AG10803 (cell line): ENCODE data around the gene MAML3.

Experiments used
- DNase-seq: peaks from one replicate; pipeline ENCODE4 v3.0.0; 2010; ENCODE audit warnings: low read depth
- H3K4me3 ChIP-seq: 2 replicates; pipeline ENCODE4 v1.5.1; 2011; ENCODE audit warnings: mild to moderate bottlenecking, low read length, control low read depth
- TF ChIP-seq, protein P1 (sequence below): conservative IDR thresholded peaks from 2 replicates; pipeline ENCODE4 v1.5.1; 2011; ENCODE audit warnings: mild to moderate bottlenecking, low read length, control low read depth, inconsistent platforms

The MAML3 gene

GRCh38 chr4:139933541-139933940, 220.4 kb downstream of the MAML3 start:
- TF ChIP-seq, protein P1, sequence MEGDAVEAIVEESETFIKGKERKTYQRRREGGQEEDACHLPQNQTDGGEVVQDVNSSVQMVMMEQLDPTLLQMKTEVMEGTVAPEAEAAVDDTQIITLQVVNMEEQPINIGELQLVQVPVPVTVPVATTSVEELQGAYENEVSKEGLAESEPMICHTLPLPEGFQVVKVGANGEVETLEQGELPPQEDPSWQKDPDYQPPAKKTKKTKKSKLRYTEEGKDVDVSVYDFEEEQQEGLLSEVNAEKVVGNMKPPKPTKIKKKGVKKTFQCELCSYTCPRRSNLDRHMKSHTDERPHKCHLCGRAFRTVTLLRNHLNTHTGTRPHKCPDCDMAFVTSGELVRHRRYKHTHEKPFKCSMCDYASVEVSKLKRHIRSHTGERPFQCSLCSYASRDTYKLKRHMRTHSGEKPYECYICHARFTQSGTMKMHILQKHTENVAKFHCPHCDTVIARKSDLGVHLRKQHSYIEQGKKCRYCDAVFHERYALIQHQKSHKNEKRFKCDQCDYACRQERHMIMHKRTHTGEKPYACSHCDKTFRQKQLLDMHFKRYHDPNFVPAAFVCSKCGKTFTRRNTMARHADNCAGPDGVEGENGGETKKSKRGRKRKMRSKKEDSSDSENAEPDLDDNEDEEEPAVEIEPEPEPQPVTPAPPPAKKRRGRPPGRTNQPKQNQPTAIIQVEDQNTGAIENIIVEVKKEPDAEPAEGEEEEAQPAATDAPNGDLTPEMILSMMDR, result no peak
- no peak overlapping the region for H3K4me3 ChIP-seq
- DNase-seq, result no peak

- H3K4me3 ChIP-seq, result no peak overlapping the region
- TF ChIP-seq, protein P1, result no peak
- no peak for DNase-seq
These were observed 220.9 kb downstream of the MAML3 start for GRCh38 chr4:139933104-139933503.

DNA sequence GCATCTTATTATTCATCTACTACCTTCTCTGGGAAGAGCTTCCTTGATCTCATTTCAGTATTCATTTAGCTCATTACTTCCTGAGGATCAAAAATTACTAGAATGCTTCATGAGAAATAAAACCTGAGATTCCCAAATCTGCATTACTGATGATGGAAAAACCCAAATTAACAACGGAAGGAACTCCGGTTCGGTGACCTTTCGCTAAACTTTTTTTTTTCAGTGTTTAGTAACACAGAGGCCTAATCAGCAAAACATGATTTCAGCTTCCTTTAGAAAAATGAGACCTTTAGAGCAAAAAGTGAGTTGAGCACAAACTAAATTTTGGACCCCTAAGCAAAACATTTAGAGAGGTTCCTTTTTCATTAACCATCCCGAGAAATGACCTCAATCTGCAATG, 229.2 kb downstream of the MAML3 start:
- no peak for DNase-seq
- TF ChIP-seq, protein P1, result no peak
- H3K4me3 ChIP-seq, result no peak overlapping the region

- TF ChIP-seq, protein P1, result no peak
- H3K4me3 ChIP-seq, result no peak overlapping the region
- peak; percentile 83 for DNase-seq
These were observed 231.5 kb downstream of the MAML3 start for GRCh38 chr4:139922406-139923024.

- H3K4me3 ChIP-seq, result no peak overlapping the region
- no peak for DNase-seq
- TF ChIP-seq, protein P1, result no peak
These were observed 232.4 kb downstream of the MAML3 start for GRCh38 chr4:139921429-139922184.

DNA sequence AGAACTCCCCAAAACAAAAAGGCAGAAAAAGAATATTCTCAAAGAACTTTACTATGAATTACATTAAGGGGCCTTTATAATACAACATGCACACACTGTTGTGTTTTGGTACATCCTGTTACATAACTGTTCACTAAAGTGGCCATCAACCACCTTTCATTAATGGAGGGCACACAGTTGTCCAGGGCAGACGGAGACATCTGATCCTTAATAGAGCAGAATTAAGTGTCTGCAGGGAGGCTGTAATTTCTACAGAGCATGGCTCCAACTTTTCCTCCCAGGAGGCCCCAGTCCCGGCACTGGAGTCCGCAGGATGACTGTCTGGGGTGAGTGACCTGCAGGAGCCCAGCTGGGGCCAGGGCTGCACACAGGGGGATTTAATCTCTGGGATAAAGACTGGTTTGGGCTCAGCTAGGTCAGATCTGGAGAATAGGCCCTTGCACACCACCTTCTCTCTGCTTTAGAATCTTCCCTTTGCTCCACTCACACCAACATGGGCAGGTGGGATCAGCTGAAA, 233.4 kb downstream of the MAML3 start:
- DNase-seq, result no peak
- TF ChIP-seq, protein P1, result no peak

DNA sequence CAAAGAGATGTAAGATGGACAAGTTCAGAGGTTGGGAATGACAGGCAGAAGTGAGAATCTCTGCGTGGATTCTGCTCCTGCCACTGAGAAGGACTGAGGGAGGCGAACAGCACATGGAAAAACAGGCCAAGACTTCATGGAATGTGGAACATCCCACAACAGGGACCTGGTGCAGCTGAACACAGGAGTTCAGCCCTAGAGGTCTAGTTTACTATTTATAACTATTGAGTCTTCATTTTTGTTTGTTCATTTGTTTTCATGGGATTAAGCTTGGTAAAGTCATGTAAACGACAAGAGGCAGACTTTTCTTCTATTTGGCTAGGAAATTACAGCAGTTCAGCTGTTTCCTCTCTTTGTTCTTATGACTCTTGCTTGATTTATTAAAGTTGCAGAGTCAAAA, 234.5 kb downstream of the MAML3 start:
- TF ChIP-seq, protein P1, result 0 out of 2 replicates have a peak, but pooled peaks have one; percentile 5
- DNase-seq, result peak; percentile 85
- H3K4me3 ChIP-seq, result no peak overlapping the region; the same call in 1 of the 2 replicates

More for the DNA sequence above, 233.4 kb downstream of the MAML3 start:
- no peak overlapping the region for H3K4me3 ChIP-seq
